OCI-LY3 (cell line): Measurements from ENCODE around the gene M1AP.

Experiments
- H2AFZ ChIP-seq: fragments of 200-600, 300-600 bp; shearing (Covaris generic); 2 replicates; pipeline ENCODE4 v1.6.0; 2014; ENCODE audit warnings: antibody characterized with exemption, low read depth, low read length
- H3K27ac ChIP-seq: fragments of 200-600, 300-600 bp; sonication (generic); 2 replicates; pipeline ENCODE4 v1.5.1; 2014; ENCODE audit warnings: mild to moderate bottlenecking, low read length, moderate library complexity, mixed read lengths
- H3K27me3 ChIP-seq: fragments of 200-600, 300-600 bp; sonication (generic); 2 replicates; pipeline ENCODE4 v1.6.1; 2014; ENCODE audit warnings: low read depth, low read length, mixed read lengths
- H3K36me3 ChIP-seq: fragments of 200-600, 300-600 bp; sonication (generic); replicated peaks from 2 replicates; pipeline ENCODE3; 2014; ENCODE audit warnings: low read depth, low read length, mixed read lengths
- H3K4me1 ChIP-seq: fragments of 300-600, 200-600 bp; sonication (generic); 2 replicates; pipeline ENCODE4 v1.6.1; 2014; ENCODE audit warnings: low read length, mixed read lengths
- H3K4me2 ChIP-seq: fragments of 200-600, 300-600 bp; sonication (generic); 2 replicates; pipeline ENCODE4 v1.6.1; 2014; ENCODE audit warnings: low read length, mixed read lengths
- H3K4me3 ChIP-seq: fragments of 300-600, 200-600 bp; sonication (generic); 2 replicates; pipeline ENCODE4 v1.5.1; 2014; ENCODE audit warnings: antibody characterized with exemption, mild to moderate bottlenecking, low read length, moderate library complexity
- H3K79me2 ChIP-seq: fragments of 300-600, 200-600 bp; shearing (Covaris generic); 2 replicates; pipeline ENCODE4 v1.6.1; 2014; ENCODE audit warnings: mild to moderate bottlenecking, low read length, mixed read lengths
- H3K9ac ChIP-seq: fragments of 300-600, 200-600 bp; shearing (Covaris generic); 2 replicates; pipeline ENCODE4 v1.6.0; 2014; ENCODE audit warnings: mild to moderate bottlenecking, low read length, moderate library complexity
- H3K9me3 ChIP-seq: fragments of 200-600, 300-600 bp; shearing (Covaris generic); 2 replicates; pipeline ENCODE4 v1.6.1; 2014; ENCODE audit warnings: low read length, mixed read lengths; ENCODE audit not compliant: insufficient read depth
- H4K20me1 ChIP-seq: fragments of 200-600, 300-600 bp; sonication (generic); 2 replicates; pipeline ENCODE4 v1.6.1; 2016; ENCODE audit warnings: low read length, mixed read lengths; ENCODE audit not compliant: insufficient read depth
- CTCF ChIP-seq: fragments of 200-600, 300-600 bp; sonication (generic); IDR thresholded peaks from 2 replicates; pipeline ENCODE4 v1.5.1; 2014; ENCODE audit warnings: antibody characterized with exemption, low read length, low read depth
- EZH2phosphoT487 ChIP-seq: fragments of 200-600 bp; shearing (Covaris generic); IDR thresholded peaks from 2 replicates; pipeline ENCODE4 v1.6.1; 2018; ENCODE audit warnings: antibody characterized with exemption, mixed run types, low read depth

The M1AP gene

DNA sequence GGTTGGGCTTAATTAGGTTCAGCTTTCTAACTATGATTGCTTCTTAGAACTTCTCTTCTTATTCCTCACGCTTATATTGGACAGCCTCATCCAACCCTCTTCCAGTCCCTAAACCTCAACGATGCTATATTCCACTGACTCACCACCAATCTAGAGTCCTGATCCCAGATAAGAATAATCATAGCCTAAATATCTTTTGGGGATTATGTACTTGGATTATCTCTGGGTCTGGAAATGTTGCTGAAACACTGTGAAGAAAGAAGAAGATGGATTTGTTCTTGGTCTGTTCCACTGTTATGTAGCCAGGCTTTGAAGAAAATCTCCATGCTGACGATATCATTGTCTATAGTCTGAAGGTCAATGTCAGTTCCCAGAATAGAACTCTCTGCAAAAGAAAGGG is 66.7 kb downstream of the M1AP start:
- TF ChIP-seq CTCF, result no peak
- no peak for TF ChIP-seq EZH2phosphoT487
- Histone ChIP-seq H3K4me1 (peaks cover 58% of the 10 kb centered on the region), H3K9ac (no peak overlapping the region), H3K79me2 (no peaks in the 10 kb centered on the region), H3K36me3 (no peaks in the 10 kb centered on the region), H2AFZ (no peak overlapping the region), H3K4me3 (no peak overlapping the region), H3K27me3 (no peaks in the 10 kb centered on the region), H3K9me3 (no peaks in the 10 kb centered on the region), H3K4me2 (no peak overlapping the region), H3K27ac (no peak overlapping the region), H4K20me1 (no peaks in the 10 kb centered on the region)

DNA sequence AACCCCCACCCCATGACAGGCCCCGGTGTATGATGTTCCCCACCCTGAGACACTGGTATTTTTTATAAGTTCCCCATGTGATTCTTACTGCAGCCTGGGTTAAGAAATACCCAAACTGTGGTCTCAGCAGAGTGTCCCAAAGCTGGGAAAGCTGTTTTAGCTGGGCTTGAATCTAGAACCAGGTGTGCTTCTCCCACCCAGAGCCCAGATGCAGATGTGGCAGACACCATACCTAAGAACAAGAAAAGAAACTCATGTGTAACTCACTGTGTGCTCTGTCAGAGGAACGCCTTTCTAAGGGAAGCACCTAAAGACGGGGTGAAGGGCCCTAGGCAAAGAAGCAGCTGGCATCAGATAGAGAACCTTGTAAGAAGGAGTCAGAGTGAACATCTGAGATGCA is 69.7 kb downstream of the M1AP start:
- Histone ChIP-seq H3K9me3 (no peaks in the 10 kb centered on the region), H2AFZ (0 out of 2 replicates have a peak overlapping the region, but pooled peaks have one; percentile 36), H3K36me3 (no peaks in the 10 kb centered on the region), H4K20me1 (no peaks in the 10 kb centered on the region), H3K4me3 (no peak overlapping the region), H3K9ac (peak overlapping the region; percentile 3), H3K79me2 (no peaks in the 10 kb centered on the region), H3K4me2 (peak overlapping the region; percentile 56), H3K27ac (peak overlapping the region; percentile 76), H3K4me1 (peaks cover 47% of the 10 kb centered on the region), H3K27me3 (no peaks in the 10 kb centered on the region)
- no peak for TF ChIP-seq CTCF
- no peak for TF ChIP-seq EZH2phosphoT487

DNA sequence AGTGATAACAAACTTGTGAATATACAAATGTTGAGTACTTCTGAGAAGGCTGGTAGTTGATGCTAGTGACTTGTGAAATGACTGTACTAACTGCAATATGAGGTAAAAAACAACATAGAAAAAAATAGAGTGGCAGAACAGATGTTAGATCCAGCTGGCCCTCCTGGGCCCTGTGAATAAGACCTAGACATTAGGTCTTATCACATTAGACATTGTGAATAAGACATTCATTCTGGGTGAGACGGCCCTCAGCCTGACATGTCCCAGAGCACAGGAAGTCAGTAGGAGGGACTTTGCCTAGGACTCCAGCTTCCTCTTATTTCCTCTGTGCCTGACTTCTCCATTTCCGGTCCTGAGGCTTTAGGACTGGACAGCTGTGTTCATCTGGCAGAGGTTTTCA is 70.7 kb downstream of the M1AP start:
- no peaks in the 10 kb centered on the region for H3K79me2 ChIP-seq
- peak overlapping the region; percentile 56 for H3K4me2 ChIP-seq
- TF ChIP-seq EZH2phosphoT487 (no peak), CTCF (no peak)
- peak overlapping the region; percentile 21 for H3K4me3 ChIP-seq
- H4K20me1 ChIP-seq, result no peaks in the 10 kb centered on the region
- H3K9ac ChIP-seq, result peak overlapping the region; percentile 16; the same call in 1 of the 2 replicates
- H3K27me3 ChIP-seq, result no peaks in the 10 kb centered on the region
- peak overlapping the region; percentile 76 for H3K27ac ChIP-seq
- H2AFZ ChIP-seq, result peak overlapping the region; percentile 29; the same call in 1 of the 2 replicates
- H3K4me1 ChIP-seq, result peaks cover 44% of the 10 kb centered on the region
- no peaks in the 10 kb centered on the region for H3K9me3 ChIP-seq
- no peaks in the 10 kb centered on the region for H3K36me3 ChIP-seq

- Histone ChIP-seq H3K79me2 (no peaks in the 10 kb centered on the region), H2AFZ (0 out of 2 replicates have a peak overlapping the region, but pooled peaks have one; percentile 19)
Measured at GRCh38 chr2:74576863-74577229, 71.3 kb downstream of the M1AP start.

More at GRCh38 chr2:74576863-74577229, 71.3 kb downstream of the M1AP start:
- no peaks in the 10 kb centered on the region for H3K27me3 ChIP-seq
- no peaks in the 10 kb centered on the region for H4K20me1 ChIP-seq
- peaks cover 49% of the 10 kb centered on the region for H3K4me1 ChIP-seq
- H3K9me3 ChIP-seq, result no peaks in the 10 kb centered on the region
- peak overlapping the region; percentile 56 for H3K4me2 ChIP-seq
- peak overlapping the region; percentile 1; the same call in 1 of the 2 replicates for H3K9ac ChIP-seq
- peak overlapping the region; percentile 76 for H3K27ac ChIP-seq
- no peak for TF ChIP-seq EZH2phosphoT487
- TF ChIP-seq CTCF, result no peak
- no peaks in the 10 kb centered on the region for H3K36me3 ChIP-seq
- no peak overlapping the region for H3K4me3 ChIP-seq
